Measurements from ENCODE around the gene FBXO44.

Gene FBXO44

DNA sequence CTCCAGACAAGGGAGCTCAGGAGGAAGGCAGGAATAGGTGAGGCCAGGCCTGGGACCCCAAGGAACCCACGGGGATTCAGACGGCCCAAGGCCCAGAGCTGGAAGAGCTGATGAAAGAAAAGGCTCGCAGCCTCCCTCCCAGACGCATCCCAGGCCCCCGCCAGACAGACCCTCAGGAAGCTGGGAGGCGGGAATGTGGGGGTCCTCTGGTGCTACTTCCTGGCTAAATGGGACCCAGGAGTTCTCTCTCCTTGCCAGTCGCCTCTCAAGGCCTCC is 878 bp upstream of the FBXO44 start:
- in situ Hi-C loops (cut with MboI; ENCODE audit: low sequenced_read_pairs) = no loop called here

DNA sequence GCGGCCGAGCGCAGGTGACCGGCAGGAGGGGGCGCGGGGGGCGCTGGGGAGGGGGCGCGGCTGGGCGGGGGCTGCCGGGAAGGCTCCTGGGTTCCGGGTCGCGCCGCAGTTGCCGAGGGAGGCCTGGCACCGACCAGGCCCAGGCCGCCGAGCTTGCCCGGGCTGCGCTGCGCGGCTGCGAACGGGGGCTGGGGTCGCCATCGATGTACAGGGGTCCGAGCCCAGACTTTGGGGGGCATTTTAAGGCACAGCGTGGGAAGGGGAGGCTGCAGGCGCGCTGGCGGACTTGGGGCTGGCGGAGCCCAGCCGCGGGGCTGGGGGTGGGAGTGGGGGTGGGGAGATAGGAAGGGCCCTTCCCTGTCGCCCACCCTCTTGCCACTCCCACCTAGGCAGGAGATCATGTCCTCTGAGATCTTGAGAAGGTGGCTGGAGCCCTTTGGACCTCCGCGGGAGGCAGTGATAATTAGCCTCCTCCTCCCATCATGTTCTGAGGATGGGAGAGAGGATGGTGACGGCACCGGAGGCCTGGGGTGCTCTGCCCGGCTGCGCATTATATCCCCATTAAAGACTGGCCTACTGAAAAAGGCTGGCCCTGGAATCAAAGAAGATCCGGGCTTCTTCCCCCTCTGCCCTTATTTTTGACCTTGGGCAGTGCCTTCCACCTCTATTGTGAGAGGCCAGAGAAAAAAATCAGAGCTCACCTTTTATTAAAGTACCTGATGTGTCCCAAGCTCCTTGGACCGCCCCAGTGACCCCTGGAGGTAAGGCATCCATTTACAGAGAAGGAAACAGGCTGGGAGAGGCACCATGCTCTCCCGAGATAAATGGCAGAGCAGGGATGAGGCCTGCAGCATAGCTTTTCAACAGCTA is 497 bp downstream of the FBXO44 start:
- in situ Hi-C loops (cut with MboI; ENCODE audit: low sequenced_read_pairs) = no loop called here

- in situ Hi-C loops (cut with MboI; ENCODE audit: low sequenced_read_pairs) = no loop called here
These were observed 3.0 kb downstream of the FBXO44 start for GRCh38 chr1:11657654-11658053.

GRCh38 chr1:11658542-11658941 is 3.9 kb downstream of the FBXO44 start:
- in situ Hi-C loops (cut with MboI; ENCODE audit: low sequenced_read_pairs) = no loop called here

DNA sequence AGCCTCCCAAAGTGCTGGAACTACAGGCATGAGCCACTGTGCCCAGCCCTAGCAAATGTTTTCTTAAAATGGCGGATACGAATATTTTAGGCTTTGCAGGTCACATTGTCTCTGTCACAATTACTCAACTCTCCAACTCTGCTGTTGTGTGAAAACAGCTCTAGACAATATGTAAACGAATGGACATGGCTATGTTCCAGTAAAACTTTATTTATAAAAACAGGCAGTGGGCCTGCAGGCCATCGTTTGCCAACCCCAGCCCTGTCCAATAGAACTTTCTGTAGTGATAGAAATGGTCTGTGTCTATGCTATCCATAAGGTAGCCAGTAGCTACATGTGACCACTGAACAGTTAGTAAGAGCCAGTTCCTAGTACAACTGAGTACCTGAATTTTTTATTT is 5.1 kb downstream of the FBXO44 start:
- in situ Hi-C loops (cut with MboI; ENCODE audit: low sequenced_read_pairs) = no loop called here

GRCh38 chr1:11661103-11661502 is 6.4 kb downstream of the FBXO44 start:
- in situ Hi-C loops (cut with MboI; ENCODE audit: low sequenced_read_pairs) = no loop called here

DNA sequence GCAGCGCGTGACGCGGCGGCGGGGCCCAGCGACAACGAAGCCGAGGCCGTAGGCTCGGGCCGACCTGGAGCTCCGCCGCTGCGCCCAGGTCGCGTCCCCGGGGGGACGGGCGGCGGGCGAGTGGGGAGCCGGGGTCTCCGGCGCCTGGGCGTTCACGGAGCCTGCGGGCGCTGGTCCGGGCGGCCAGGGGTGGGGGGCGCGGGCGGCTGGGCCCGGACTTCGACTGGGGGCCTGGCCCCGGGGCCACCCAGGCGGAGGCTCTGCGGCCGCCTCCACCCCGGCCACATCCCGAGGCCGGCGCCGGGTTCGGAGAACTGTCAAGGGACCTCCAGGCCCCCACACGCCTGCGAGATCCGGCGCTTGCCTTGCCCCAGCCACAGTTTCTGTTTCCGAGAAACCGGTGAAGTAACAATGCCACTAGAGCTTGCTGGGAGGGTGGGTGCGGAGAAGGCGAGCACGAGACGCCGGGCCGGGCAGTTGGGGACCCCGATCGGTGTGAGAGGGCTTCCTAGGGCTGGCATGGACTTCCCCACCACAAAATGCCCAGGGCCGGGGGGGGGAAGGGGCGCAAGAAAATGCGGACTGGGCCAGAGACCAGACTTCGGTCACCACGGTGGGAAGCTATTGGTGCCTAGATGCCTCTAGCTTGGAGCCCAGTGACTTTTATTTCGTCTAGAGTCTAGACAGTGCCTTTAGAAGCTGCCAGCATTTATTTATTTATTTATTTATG is 9.8 kb downstream of the FBXO44 start:
- in situ Hi-C loops (cut with MboI; ENCODE audit: low sequenced_read_pairs) = no loop called here

- in situ Hi-C loops (cut with MboI; ENCODE audit: low sequenced_read_pairs) = no loop called here
These were observed 13.8 kb downstream of the FBXO44 start for GRCh38 chr1:11668516-11668915.

- in situ Hi-C loops (cut with MboI; ENCODE audit: low sequenced_read_pairs) = no loop called here
These were observed 16.1 kb downstream of the FBXO44 start for GRCh38 chr1:11670747-11671146.

GRCh38 chr1:11671205-11671543 is 16.5 kb downstream of the FBXO44 start:
- in situ Hi-C loops (cut with MboI; ENCODE audit: low sequenced_read_pairs) = no loop called here

DNA sequence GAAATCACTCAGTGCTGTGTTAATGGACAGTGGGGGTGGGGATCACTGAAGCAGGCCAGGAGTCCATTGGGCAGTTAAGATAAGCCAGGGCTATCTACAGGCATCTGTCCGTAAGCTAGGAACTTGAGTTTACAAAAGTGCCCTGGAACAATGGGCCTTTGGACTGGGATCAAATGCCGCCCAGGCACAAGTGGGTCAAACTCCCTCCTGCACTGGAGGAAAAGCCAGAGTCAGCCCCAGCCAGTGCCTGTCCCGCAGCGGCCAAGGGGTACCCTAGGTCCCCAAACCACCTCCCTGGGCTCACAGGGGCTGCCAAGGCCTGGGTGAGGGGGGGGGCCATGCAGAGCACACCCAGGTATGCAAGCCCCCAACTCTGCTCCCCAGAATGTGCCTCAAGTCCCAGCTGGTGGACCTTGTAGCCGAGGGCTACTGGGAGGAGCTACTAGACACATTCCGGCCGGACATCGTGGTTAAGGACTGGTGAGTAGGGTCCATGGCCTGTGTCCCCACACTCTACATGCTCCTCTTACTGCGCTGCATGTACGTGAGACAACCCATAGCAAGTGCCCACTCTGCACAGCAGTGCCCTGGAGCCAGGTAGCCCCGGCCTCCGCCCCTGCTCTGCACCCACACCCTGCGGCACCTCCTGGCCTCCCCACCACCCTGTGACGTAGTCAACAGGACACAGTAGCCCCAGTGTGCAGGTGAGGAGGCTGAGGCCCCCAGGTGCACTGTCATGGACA is 17.0 kb downstream of the FBXO44 start:
- in situ Hi-C loops (cut with MboI; ENCODE audit: low sequenced_read_pairs) = no loop called here

- in situ Hi-C loops (cut with MboI; ENCODE audit: low sequenced_read_pairs) = no loop called here
These were observed 18.6 kb downstream of the FBXO44 start for GRCh38 chr1:11673089-11673769.

- in situ Hi-C loops (cut with MboI; ENCODE audit: low sequenced_read_pairs) = no loop called here
These were observed 19.8 kb downstream of the FBXO44 start for GRCh38 chr1:11674488-11674887.

DNA sequence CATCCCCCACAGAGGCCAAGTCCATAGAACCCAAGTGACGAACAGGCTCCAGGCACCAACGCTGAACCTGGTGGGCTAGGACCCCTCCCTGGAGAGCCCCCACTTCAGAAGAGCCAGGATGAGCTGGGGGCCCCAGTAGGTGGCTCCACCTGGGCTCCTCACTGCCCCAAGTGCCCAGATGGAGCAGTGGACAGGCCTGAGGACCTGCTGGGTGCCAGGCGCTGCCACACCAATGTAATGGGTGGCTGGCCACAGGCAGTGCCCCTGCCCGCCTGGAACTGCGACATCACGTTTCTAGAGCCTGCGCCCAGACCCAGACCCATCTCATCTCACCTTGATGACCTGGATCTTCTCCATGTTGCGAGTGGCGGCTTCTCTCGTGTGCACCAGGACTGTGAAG is 20.6 kb downstream of the FBXO44 start:
- in situ Hi-C loops (cut with MboI; ENCODE audit: low sequenced_read_pairs) = no loop called here

GRCh38 chr1:11676386-11677103 is 21.9 kb downstream of the FBXO44 start:
- in situ Hi-C loops (cut with MboI; ENCODE audit: low sequenced_read_pairs) = no loop called here

DNA sequence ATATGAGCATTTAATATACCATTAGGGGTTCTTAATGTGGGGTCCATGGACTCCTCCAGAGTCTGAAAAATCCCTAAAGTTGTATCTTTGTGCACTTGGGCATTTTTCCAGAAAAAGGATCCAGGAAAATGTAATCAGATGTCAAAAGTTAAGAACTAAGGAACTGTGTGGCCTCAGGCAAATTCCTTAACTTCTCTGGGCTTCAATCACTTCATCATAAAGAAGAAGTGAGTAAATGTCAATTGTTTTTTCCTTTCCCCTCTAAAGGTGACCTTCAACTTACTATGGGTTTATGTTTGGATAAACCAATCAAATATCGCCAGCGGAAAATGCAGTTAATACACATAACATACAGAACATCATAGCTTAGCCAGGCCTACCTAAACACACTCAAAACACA is 23.8 kb downstream of the FBXO44 start:
- in situ Hi-C loops (cut with MboI; ENCODE audit: low sequenced_read_pairs) = no loop called here

- in situ Hi-C loops (cut with MboI; ENCODE audit: low sequenced_read_pairs) = no loop called here
These were observed 25.8 kb downstream of the FBXO44 start for GRCh38 chr1:11680270-11681070.

DNA sequence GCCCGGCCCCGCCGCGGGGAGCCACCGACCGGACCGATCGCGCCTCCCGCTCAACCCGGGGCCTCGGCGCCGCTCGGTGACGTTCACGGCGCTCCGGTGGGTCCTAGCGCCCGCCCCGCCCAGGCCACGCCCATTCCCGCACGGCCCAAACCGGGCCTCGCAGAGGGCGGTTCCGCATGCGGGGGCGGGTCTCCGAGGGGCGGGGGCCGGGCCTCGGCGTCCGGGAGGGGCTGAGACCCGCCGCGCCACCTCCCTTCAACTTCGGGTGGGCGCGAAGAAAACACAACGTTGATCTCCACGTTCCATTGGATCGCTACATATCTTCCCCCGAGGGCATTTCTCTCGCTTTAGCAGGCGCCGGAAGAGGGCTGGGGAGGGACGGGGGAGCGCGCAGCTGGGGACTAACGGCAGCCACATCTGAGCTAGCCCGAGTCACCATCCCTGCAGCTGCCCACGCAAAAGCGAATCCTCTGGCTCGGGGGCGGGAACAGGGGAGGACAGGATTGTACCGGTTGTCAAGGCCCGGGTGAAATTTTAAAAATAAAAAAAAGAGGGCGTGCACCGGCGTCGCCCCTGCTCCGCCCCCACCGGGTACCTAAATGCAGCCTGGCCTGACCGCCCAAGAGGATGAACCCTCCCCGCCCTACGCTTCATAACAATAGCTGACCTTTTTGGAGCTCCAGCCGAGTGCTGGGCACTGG is 26.5 kb downstream of the FBXO44 start, which contains the start of gene MAD2L2:
Gene MAD2L2, minus strand, starts transcription at position 78 of the 701 bp plus-strand sequence. CDS start 547 bp downstream, outside the sequence.
- in situ Hi-C loops (cut with MboI; ENCODE audit: low sequenced_read_pairs) = no loop called here

DNA sequence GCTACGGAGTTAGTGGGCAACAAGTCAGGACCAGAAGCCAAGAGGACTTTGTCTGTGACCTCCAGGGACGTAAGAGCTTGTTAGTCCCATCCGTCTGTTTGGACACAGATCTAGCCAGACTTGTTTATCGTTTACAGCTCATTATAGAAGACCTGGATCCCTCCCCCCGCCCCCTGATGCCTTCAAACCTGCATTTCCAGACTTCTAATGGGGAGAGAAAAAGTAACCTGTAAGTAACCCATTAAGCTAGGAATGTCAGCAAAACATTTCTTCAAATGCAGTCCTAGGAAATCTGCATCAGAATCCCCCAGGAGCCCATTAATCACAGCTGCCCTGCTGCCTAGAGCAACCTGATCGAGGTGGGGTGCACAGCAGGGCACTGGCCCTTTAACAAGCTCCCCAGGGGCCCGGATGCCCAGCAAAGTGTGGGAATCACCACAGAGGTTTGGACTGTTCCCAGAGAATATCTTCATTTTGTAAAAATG is 27.7 kb downstream of the FBXO44 start:
- in situ Hi-C loops (cut with MboI; ENCODE audit: low sequenced_read_pairs) = no loop called here
